Measurements from ENCODE around the gene CHRM5. TPM values are rescaled to one million over a fixed set of nuclear protein-coding genes. Genes with fewer than 3 reads are reported as not detected.

CHRM5 gene
- total and polyA plus RNA-seq, 2 of the 8 experiments (the other 6 are each of a cell fraction or from before 2014, with no cell fraction given): not detected

- no peak for TF ChIP-seq POLR2AphosphoS5 (IDR thresholded peaks at IDR 0.05; ENCODE audit: low read depth, low read length)
- TF ChIP-seq FOSL1 (IDR thresholded peaks at IDR 0.05; ENCODE audit: insufficient read depth, low read depth, low read length): no peak
- TF ChIP-seq, protein P1, sequence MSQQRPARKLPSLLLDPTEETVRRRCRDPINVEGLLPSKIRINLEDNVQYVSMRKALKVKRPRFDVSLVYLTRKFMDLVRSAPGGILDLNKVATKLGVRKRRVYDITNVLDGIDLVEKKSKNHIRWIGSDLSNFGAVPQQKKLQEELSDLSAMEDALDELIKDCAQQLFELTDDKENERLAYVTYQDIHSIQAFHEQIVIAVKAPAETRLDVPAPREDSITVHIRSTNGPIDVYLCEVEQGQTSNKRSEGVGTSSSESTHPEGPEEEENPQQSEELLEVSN (IDR thresholded peaks at IDR 0.05): no peak
- TF ChIP-seq KDM4A (IDR thresholded peaks at IDR 0.05; ENCODE audit: low read depth, low read length, severe bottlenecking): no peak
- TF ChIP-seq CEBPB (IDR thresholded peaks at IDR 0.05; ENCODE audit: low read depth, low read length): no peak
- TF ChIP-seq NANOG (IDR thresholded peaks at IDR 0.05; ENCODE audit: insufficient read depth, low read depth, low read length, poor library complexity, severe bottlenecking): no peak
Measured at GRCh38 chr15:33968821-33969220, 524 bp downstream of the CHRM5 start (continued).
